Embryonic facial prominence (tissue), 1 donor: Measurements from ENCODE around the gene TMEM106B.

Experiments
- DNase-seq: peaks from one replicate; pipeline ENCODE4 v3.0.0-alpha.2; 2016; ENCODE audit errors: extremely low spot score

TMEM106B gene

DNA sequence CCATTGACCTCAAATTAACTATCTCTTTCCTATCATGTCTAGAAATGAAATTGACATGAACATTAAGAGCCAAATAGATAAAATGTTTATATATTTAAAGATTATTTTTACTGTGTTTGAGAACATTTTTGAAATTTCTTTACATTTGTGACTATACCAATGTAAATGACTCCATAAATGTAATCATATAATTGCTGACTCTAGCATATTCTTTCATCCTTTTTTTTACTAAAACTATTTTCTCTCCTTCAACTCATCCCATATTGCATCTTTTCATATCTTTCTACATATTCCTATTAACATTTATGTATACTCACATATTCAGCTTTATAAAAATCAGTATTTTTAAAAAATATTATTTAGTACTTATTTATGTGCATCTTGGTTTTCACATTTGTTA is 16.9 kb downstream of the TMEM106B start:
- no peak for DNase-seq

DNA sequence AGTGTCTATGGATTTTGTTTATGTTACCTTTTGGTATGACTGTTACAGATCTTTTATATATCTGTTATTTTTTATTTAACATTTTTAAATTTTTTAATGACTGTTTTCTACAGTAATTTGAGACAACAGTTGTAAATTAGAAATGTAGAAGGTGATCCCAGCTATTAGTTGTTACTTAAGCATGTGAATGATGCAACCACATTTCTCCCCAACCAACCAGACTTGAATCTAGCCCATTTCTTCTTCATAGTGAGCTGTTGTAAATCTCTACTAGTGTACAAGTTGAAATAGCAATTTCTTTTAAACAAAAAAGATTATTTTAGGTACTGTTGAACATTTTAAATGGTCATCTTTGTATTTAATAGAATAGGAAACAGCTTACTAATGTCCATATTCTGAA is 18.0 kb downstream of the TMEM106B start:
- DNase-seq, result no peak

DNA sequence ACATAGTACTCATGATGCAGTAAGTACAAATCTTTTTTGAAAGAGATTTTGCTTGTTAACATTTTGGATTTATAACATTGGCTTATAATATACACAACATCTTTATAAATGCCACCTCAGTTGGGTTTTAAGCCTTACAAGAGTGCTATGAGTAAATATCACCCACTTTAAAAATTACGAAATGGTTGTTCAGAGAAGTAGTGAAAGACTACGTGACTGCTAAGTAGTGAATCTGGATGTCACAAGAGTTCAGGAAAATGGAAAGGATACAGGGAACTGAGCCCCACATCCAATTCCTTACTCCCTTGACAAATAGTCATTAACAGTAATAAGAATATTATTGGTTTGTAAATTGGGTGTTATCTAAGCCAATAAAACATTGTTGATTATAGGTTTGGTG is 20.0 kb downstream of the TMEM106B start:
- no peak for DNase-seq

DNA sequence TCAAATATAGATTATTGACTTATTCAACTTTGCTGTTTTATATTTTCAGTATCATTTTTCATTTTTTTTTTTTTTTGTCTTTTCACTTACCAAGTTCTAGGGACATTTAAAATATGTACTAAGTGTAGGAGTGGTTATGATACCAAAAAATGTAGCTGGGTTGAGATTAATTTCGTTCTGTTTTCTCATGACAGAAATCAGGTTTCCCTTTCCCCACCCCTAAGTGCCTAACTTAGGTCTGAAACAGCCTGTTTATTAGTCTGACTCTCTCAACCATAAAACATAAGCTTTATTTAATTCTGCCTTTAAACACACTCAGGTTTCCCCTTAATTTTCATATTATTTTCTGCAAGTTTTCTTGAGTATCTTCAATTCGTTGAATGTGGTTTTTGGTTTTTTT is 22.1 kb downstream of the TMEM106B start:
- DNase-seq, result no peak

DNA sequence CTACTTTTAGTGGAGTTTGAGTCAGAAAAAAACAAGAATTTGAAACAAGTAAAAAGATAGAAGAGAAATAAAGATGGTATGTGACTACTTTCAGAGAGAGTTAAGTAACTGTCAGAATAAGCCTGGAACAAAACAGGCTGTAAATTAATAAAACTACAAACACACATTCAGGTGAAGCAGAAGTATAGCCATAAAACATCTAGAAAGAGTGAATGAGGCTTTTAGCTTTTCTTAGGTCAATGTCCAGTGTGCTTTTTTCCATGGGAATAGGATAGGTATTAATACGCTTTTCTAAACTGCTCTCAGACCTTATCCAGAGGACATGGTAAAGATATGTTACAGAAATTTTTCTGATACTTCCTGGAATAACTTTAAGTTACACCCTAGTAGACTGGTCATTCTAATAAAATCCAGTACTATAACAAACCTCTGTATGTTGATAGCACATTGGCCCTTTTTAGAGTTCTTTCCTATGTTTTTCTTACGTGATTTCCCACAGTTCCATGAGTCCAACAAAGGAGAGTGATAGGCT is 23.3 kb downstream of the TMEM106B start:
- no peak for DNase-seq

DNA sequence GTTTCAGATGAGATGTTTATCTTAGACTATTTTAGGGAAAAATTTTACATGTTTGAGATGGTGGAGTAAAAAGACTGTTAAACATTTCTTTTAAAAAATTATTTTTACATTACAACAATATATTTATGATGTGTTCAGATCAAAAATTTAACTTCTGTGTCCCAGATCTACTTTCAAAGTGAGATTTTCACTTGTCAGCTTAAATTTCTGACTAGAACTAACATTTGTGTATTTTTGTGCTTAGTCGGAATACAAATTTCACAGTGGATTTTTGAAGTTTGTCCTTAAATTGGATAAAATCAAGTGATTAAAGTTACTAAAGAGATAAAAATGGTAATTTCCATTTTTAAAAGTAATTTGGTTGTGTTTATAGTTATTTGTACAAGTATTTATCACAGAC is 24.9 kb downstream of the TMEM106B start:
- no peak for DNase-seq

DNA sequence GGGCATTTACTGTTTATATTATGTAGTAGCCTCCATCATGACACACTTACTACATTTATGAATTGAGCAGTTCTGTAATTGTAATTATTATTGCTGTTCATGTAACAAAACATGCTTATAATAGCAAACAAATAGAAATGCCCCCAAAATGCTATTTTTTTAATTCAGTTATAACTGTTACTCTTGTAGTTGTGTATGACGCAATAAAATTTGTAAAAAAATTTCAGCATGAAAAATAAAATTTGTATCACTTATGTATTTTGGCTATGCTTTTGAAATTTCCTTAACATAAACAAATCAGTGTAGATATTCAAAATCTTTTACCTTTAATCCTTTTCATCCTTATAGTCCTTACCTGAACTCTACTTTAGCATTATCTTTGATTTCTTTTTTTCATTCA is 25.9 kb downstream of the TMEM106B start:
- no peak for DNase-seq

DNA sequence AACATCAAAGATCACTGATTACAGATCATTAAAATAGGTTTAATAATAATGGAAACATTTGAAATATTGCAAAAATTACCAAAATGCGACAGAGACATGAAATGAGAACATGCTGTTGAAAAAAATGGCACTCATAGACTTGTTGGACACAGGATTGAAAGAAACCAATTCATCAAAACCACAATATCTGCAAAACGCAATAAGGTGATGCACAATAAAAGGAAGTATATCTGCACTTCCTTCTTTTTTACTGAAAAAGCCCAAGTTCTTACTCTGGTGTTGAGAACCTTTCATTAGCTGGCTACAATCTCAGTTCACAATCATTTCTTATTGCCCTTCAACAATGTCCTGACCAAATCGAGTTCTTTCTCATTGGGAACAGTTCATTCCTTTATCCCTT is 28.7 kb downstream of the TMEM106B start:
- DNase-seq, result no peak

DNA sequence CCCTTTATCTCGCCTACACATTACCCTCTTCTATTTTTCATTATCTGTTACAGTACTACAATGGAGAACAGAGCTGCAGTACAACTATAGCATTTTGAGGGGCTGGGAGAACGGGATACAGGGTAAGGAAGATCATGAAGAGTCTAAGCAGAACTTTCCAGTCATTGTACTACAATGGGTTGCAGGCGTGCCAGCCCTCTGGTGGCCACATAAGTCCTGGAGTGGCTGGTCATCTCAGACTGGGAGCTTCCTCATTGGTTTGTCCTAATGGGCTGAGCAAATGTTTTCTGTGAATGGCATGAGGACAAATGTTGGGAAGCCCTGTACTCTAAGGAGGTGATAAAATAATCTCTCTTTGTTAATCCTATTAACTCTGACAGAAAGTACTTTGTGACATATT is 33.0 kb downstream of the TMEM106B start:
- DNase-seq, result no peak

DNA sequence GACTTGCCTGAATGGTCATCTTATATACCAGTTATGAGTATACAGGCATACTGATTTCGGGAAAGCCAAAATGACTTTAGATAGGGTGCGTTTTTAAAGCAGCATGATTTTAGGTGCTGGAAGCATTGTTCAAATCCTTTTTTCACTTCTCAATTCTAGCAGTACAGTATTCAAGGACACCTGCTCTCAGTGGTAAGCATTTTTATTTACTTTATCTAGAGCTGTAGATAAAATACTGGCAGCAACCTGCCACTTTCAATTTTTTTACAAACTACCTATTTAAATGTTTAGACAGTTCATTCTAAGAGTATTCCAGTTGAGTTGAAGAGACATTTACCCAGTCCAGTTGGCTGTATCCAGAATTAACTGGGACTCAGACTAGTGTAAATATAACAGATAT is 33.6 kb downstream of the TMEM106B start:
- DNase-seq, result no peak

DNA sequence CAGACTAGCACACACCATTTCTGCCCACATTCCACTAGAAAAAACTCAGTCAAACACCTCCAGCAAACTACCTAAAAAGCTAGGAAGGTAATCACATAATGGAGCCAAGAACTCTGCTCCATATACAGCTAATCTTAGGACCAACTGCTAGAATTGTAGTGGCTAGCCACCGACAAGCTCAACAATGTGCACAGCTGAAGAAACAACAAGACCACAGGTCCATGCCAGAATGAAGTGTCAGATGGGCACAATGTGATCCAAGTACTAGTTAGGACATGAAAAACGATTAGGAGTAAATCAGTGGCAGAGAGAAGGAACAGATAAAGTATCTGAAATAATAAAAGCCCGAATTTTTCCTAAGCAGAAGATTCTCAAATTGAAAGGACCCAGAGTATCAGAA is 38.6 kb downstream of the TMEM106B start:
- no peak for DNase-seq

DNA sequence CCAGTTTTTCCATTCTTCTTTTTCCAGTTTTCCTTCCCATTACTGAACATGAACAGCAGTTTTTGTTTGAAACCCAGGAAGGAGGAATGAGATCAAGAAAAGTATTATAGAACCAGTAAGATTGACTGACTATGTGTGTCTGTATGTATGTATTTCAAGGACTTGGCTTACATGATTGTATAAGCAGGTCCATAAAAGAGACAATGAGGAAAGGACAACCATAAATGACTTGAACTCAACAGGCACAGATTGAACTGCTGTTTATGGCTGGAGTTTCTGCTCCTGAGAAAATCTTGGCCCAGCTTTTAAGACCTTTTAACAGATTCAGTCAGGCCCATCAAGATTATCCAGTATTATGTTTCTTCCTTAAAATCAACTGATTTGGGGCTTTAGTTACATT is 39.1 kb downstream of the TMEM106B start:
- DNase-seq, result no peak

DNA sequence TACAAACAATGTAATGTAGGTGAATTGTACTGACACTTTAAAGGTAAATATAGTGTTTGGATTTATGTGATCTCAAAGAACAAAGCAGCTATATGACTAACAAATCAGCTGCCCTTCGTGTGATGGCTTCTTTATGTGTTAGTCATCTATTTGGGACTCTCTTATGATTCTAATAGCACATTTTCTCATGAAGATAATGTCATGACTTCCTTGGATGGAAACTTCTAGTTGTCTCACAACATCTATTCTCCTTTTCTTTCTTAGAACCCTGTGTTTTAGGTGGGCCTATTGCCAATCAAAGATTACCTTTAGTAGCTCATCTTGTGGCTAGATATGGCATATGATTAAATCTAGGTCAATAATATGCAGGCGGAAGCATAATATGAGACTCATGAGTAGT is 45.0 kb downstream of the TMEM106B start:
- DNase-seq, result no peak

DNA sequence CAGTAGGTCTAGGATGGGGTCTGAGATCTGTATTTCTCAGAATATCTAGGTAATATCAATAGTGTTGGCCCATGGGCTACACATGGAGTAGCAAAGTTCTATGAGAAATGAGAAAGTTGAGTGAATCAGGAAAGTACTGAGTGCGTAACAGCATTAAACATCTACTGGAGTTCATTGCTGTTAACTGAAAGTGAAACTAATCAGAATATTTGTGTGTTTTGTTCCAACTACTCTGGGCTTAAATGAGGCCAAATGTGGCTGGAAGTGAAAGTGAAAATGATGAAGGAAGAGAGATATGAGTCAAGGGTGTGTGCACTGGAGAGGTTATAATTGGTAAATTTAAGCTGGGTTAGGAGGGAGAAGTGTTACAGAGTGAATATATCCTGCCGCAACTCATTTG is 46.5 kb downstream of the TMEM106B start:
- no peak for DNase-seq

DNA sequence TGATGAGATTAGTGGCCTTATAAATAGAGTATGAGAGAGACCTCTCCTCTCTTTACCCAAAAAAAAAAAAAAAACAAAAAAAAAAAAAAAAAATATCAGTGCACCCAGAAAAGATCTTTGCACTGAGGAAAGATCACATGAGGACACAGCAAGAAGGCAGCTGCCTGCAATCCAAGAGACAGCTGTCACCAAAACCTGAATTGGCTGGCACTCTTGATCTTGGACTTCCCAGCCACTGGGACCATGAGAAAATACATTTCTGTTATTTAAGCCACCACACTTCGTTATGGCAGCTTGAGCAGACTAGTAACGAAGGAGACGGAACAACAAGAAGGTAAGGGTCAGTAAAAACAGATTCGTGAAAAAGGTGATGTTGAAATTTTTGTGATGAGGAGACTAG is 47.0 kb downstream of the TMEM106B start:
- no peak for DNase-seq

DNA sequence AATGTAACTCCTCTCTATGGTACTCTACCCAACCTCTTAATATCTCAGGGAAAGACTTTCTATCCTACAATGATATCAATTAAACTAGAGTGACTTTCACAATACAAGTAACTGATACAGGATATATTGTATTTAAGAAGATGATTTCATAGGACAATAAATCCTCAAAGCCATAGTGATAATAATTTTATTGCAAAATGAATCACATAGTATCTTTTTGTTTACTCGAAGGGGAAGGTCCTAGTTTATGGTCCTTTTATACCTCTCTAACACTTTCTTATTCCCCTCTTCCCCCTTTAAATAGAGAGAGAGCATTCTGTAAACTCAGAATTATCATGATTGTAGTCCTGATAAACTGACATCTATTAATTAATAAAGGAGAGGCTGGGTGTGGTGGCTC is 56.4 kb downstream of the TMEM106B start:
- DNase-seq, result no peak

DNA sequence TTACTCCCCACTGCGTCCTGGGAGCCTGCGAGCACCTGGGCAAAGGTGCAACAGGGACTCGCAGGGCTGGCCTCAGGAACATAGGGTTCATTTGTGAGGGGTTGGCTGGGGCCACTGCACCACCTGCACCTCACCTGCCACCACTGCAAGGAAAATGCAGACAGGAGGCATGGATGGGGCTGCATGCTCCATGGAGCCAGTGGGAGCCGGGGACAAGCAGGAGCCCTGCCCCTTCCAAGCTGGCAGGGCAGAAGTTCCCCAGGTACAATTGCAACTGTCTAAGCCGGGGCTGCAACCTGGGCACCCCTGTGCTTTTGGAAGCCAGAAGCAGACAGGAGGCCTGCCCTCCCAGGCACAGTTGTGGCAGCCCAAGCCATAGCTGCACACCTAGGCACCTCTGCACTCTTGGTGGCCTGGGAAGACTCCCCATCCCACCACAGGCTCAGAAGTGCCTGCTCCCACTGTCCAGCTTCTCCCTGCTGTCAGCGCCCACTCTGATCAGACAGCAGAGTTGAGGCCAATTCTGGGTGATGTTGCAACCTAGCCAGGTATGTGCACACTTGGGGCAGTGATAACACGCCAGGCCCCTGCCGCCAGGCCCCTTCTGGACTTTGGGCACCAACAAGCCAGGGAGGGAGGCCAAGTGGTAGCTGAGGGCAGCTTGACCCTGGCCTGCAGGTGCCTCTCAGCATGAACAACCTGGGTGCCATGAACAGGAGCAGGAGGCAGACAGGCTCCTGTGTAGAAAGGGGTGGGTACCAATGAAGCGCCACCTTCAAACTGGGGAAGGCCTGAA is 58.2 kb downstream of the TMEM106B start:
- no peak for DNase-seq

DNA sequence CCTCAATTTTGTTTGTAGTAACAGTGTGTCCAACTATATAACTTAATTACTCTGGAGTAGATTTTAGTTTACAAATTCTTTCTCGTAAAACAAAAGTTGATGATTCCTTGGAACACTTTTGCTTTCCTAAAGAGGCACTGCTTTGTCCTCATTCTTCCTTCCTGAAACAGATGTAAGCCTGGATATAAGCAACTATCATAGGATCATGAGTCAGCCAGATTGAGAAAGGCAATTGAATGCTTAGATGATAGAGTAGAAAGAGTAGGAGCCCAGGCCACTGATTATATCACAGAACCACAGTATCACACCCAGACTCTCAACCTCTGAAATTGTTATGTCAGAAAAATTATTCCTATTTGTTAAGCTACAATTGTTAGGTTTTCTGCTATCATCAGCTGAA is 69.9 kb downstream of the TMEM106B start:
- DNase-seq, result no peak

DNA sequence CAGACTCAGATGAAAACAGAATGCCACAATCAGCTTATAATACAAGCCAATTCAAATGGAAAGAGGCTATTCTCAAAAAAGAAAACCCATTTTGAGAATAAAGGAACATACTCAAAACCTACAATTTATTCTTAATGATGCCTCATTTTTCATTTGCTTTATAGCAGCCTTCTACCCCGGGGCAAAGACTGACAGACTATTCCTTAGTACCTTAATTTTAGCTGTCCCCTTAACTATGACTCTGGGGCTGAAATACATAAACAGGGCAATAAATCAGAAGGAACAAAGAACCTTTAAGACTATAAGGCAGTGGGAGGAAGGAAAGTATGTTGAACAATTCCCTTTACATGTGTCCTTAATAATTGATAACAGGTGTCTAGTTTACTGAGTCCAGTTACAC is 76.8 kb downstream of the TMEM106B start:
- DNase-seq, result no peak

DNA sequence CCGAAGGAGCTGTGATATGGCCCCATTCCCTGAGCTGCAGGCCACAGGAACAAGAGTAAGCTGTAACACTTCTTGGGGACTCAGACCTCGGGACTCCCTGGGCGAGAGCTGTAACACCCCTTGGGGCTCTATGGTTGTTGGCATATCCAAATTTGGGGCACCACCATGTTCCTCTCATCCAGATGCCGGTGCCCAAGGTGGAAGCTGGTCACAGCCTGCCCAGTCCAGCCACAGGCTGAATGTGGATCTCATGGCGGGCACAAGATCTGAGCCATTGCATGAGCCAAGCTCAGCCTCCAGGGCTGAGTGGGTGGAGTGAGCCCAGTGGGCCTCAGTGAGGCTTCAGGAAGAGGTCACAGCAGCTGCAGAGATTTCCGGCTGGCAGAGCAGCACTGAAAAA is 78.9 kb downstream of the TMEM106B start:
- DNase-seq, result no peak

DNA sequence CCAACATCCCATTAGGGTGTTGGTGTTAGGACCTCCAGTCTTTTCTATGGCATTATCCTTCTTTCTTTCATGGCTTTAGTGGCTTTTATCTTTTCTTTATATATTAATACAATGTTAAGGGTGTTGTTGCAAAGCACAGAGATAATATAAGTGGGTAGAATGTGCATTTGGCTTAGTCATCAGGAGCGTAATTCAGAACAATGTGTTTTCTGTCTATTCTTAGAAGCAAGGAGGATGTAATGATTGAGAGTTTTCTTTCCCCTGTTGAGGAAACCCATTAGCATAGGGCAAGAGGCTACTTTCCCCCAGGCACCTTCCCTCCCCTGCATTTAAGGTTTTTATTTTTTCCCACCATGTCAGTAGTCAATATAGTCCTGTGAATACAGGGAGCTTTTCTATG is 79.7 kb downstream of the TMEM106B start:
- no peak for DNase-seq

DNA sequence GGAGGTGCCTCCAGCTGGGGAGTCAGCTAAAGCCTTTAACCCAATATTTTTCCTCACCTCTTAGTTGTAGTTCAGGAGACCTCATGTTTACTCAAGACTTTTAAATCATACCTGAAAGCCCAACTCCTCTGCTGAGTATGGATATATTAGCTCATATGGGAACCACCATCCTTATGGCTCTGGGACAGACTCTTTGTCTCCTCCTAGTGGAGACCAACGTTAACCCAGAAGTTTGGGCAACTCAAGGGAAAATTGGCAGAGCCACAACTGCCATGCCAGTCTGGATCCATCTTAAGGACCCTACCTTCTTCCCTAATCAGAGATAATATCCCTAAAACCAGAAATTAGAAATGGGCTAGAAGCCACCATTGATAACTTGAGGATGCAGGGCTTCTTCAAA is 80.8 kb downstream of the TMEM106B start:
- no peak for DNase-seq
